ENCODE data around the gene EPN2.

EPN2 gene

GRCh38 chr17:19296786-19297778 lies 59.9 kb downstream of the EPN2 start:
- DNase-seq = no peak

- no peak for DNase-seq
Measured at GRCh38 chr17:19298569-19299213, 61.5 kb downstream of the EPN2 start.

DNA sequence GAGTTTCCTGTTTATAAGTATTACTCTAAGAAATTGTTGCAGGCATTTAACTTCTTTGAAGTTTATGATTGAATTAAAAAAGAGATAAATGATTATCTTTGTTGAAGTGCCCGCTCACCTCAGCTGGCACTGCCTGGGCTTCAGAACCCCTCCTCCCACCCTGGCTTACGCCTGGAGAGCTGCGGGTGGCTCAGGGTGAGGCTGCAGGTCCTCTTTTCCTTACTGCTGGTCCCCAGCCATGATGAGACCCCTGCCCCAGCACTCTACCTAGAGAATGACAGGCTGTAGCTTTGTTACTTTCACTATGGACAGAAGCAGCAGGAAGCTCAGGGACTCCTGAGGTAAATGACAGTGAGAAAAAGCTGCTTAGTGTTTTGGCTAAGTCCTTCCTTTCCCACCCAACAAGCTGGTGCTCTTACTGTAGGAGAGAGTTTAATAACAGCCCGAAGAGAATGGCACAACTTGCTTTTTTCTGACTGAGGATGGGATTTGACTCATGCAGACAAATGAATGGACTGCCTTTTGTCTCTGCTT lies 62.1 kb downstream of the EPN2 start:
- DNase-seq = peak; percentile 6

- DNase-seq = no peak
Measured at GRCh38 chr17:19299866-19300265, 62.7 kb downstream of the EPN2 start.

- no peak for DNase-seq
Measured at GRCh38 chr17:19301274-19301951, 64.2 kb downstream of the EPN2 start.

DNA sequence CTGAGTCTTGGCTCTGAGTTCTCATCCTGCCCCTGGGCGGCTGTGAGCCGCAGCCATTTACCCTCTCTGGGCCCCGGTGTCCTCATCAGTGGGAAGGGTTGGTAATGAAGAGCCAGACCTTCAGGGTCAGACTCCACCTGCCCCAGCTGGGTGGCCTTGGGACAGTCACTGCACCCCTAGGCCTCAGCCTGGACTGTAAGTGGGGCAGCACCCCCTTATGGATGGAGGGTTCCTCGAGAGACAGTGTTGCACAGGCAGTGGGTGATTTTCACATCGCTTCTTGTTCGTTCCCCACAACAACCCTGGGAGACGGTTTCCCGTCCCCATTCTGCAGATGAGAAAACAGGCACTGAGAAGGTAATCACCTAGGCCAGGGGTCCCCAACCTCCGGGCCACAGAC lies 64.8 kb downstream of the EPN2 start:
- no peak for DNase-seq

GRCh38 chr17:19302791-19303331 lies 65.7 kb downstream of the EPN2 start:
- DNase-seq = no peak

DNA sequence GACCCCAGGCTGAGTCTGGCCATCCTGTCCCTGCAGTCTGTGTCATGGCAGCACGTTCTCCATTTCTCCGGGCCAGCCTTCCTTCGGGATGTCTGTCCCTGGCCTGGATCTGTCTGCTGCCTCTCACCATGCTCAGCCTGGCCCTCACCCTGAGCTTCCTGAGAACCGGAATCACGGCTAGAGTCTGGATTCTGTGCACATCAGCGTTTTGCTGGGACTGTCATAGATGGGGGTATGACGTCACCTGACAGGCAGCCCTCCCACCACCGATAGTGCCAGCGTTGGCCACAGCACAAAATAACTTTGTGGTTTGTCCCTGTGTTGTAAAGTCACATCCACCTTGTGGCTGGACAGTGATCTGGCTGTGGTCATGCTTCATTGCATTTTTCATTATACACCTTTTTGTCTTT lies 66.2 kb downstream of the EPN2 start:
- no peak for DNase-seq

GRCh38 chr17:19304209-19304608 lies 67.0 kb downstream of the EPN2 start:
- no peak for DNase-seq

- no peak for DNase-seq
Measured at GRCh38 chr17:19304751-19305150, 67.6 kb downstream of the EPN2 start.

GRCh38 chr17:19305256-19305655 lies 68.1 kb downstream of the EPN2 start:
- DNase-seq = no peak

- DNase-seq = no peak
Measured at GRCh38 chr17:19305761-19306159, 68.6 kb downstream of the EPN2 start.

GRCh38 chr17:19306160-19307111 lies 69.3 kb downstream of the EPN2 start:
- DNase-seq = no peak

- DNase-seq = no peak
Measured at GRCh38 chr17:19307521-19307920, 70.4 kb downstream of the EPN2 start.

DNA sequence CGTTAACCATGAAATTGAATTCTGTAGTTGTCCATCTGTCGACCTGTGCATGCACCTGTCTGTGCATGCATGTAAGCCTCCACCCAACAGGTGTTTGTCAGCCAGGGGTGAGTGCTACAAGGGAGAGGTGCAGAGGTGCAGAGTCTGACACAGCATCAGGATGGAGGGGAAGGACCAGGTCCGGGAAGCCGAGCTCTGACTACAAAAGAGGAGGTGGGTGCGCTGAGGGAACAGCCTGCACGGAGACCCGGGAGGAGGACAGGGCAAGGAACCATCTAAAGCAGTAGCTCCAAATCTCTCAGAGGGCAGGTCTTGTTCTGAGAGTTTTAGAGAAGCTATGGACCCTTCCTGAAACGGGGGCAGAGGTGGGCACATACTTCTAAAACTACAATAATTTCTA lies 71.2 kb downstream of the EPN2 start:
- DNase-seq = no peak

- no peak for DNase-seq
Measured at GRCh38 chr17:19309701-19310100, 72.5 kb downstream of the EPN2 start.

GRCh38 chr17:19310151-19310550 lies 73.0 kb downstream of the EPN2 start:
- no peak for DNase-seq

- DNase-seq = no peak
Measured at GRCh38 chr17:19311016-19311415, 73.8 kb downstream of the EPN2 start.

DNA sequence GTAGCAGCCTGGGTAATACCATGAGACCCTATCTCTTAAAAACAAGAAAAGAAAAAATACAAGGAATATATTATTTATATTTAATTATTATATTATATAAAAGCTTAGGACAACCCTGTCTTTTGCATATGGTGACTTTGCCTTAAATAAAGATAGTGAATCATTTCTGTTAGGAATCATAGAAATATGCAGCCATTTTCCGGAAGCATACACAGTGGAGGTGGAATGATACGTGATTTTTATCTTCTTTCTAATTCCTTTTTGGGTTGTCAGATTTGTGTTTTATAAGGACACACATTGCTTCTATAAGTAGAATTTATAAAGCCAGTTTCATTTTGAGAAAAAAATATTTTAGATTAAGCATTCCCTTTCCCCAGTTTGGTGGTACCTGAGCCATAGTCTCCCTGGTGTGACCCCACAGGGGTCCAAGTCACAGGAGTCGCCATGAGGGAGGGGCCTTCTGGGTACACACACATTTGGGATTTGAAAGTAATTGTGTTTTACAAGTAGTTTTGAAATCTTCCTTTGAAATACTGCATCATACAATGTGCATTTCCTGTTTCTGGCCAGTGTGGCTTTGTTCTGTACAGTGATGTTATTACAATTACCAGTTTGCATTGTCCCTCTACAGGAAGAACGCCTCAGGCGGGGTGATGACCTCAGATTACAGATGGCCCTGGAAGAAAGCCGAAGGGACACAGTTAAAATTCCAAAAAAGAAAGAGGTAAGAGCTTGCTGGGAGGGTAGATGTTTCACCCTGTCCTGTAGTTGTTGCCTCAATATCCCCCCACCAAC lies 74.5 kb downstream of the EPN2 start:
- peak; percentile 6 for DNase-seq

DNA sequence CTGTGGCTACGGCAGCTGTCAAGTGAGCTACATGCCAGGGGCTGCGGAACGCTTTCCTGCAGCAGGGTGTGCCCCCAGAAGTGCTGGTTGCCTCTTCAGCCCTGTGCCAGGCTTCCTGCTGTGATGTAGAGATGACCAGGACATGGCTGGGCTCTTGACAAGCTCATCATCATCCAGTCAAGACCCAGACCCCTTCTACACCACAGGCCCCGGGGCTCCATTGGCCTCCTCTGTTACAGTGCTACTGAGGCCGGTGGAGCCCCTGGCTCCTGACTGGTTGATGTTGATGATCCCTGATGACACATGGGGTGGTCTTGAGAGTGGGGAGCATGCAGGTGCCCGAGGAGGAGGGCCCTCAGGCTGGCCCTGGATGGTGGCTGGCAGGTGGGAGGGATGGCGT lies 75.2 kb downstream of the EPN2 start:
- no peak for DNase-seq
